WERI-Rb-1 (cell line): ENCODE results near the gene SPECC1L.

Experiments used
- DNase-seq: peaks from one replicate; pipeline ENCODE4 v3.0.0-alpha.2; 2020
- H3K27ac ChIP-seq: fragments of 250-450 bp; sonication (Bioruptor Pico); 2 replicates; pipeline ENCODE4 v1.5.1; 2020; ENCODE audit warnings: mild to moderate bottlenecking, moderate library complexity
- H3K27me3 ChIP-seq: fragments of 250-450 bp; sonication (Bioruptor Pico); 2 replicates; pipeline ENCODE4 v1.5.1; 2021; ENCODE audit warnings: mild to moderate bottlenecking, low read depth, moderate library complexity; ENCODE audit not compliant: insufficient read depth, severe bottlenecking
- H3K36me3 ChIP-seq: fragments of 250-450 bp; sonication (Bioruptor Pico); 2 replicates; pipeline ENCODE4 v1.5.1; 2020; ENCODE audit warnings: mild to moderate bottlenecking, moderate library complexity
- H3K4me3 ChIP-seq: 2 replicates; pipeline ENCODE4 v1.5.1; 2011; ENCODE audit warnings: low read depth, mild to moderate bottlenecking, control low read depth, low read length
- H3K9me3 ChIP-seq: fragments of 250-450 bp; sonication (Bioruptor Pico); 2 replicates; pipeline ENCODE4 v1.5.1; 2021; ENCODE audit warnings: mild to moderate bottlenecking, moderate library complexity; ENCODE audit not compliant: severe bottlenecking
- CTCF ChIP-seq: IDR thresholded peaks from 2 replicates; pipeline ENCODE4 v1.5.1; 2011; ENCODE audit warnings: low read depth, mild to moderate bottlenecking, control low read depth, inconsistent platforms, low read length

SPECC1L gene

GRCh38 chr22:24435861-24436371 lies 165.3 kb downstream of the SPECC1L start:
- Histone ChIP-seq H3K36me3 (no peaks in the 10 kb centered on the region), H3K27ac (no peak overlapping the region), H3K4me3 (no peak overlapping the region), H3K9me3 (no peaks in the 10 kb centered on the region), H3K27me3 (no peaks in the 10 kb centered on the region)
- DNase-seq: no peak
- no peak for TF ChIP-seq CTCF

DNA sequence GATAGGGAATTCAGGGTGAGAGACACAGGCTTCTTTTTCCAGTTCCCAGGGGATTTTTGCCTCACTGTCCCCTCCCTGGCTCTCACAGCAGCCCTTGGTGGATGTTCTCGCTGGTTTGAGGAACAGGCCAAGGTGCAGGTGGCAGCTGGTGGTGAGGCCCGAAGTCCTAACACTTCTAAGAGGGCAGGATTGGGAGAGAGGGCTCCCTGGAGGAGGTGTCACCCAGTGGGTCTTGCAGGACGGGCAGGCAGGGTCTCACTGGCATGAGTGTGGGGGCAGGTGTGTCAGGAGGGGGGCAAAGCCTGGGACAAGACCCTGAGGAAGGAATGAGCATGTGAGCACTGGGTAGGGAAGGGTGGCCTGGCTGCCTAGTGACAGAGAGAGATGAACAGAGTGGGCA lies 165.9 kb downstream of the SPECC1L start:
- no peaks in the 10 kb centered on the region for H3K36me3 ChIP-seq
- DNase-seq: no peak
- H3K4me3 ChIP-seq: no peak overlapping the region
- no peaks in the 10 kb centered on the region for H3K9me3 ChIP-seq
- no peak for TF ChIP-seq CTCF
- H3K27me3 ChIP-seq: no peaks in the 10 kb centered on the region
- no peak overlapping the region for H3K27ac ChIP-seq

DNA sequence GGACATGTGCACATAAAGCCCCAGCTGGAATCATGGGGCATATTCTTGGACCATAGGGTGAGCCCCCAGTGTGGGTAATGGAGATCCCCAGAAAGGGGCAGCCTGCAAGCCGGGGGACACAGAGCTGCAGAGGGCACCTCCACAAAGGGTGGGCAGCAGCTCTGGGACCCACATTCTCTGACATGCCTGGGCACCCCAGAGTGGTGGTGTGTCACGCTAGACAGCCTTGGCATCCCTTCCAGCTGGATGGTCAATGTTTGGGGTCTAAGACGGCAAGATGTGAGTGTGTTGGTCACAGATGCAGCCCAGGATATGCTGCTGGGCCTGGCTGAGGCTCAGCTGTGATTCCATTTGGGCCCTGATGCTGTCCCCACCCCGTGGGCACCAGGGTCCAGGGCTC lies 166.5 kb downstream of the SPECC1L start:
- TF ChIP-seq CTCF: no peak
- no peak overlapping the region for H3K4me3 ChIP-seq
- no peak for DNase-seq
- no peaks in the 10 kb centered on the region for H3K27me3 ChIP-seq
- H3K9me3 ChIP-seq: no peaks in the 10 kb centered on the region
- no peaks in the 10 kb centered on the region for H3K36me3 ChIP-seq
- no peak overlapping the region for H3K27ac ChIP-seq

DNA sequence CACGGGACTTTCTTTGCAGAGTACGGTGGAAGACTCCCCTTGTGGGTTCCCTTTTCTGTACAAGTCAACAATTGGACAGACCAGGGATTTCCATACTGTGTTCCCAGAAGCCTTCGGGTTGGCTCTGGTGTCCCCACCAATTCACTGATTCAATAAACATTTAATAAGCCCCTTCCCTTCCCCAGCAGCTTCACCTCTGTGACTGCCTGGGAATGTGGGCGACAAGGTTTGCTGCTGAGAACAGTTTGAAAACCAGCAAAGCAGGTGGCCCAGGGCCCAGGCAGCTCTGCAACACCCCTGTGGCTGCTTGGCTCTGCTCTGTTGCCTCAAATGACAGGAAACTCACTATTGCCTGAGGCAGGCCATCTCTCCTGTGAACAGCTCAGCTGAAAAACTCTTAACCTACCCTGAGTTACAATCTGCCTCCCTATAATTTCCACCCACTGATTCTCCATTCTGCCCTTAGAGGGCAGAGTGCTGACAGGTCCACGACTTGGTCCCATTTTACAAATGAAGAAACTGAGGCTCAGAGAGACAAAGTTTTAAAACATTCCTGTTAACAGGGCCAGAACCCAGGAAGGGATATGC lies 167.2 kb downstream of the SPECC1L start:
- no peaks in the 10 kb centered on the region for H3K9me3 ChIP-seq
- H3K4me3 ChIP-seq: no peak overlapping the region
- no peaks in the 10 kb centered on the region for H3K36me3 ChIP-seq
- DNase-seq: no peak
- no peak for TF ChIP-seq CTCF
- no peak overlapping the region for H3K27ac ChIP-seq
- H3K27me3 ChIP-seq: no peaks in the 10 kb centered on the region

DNA sequence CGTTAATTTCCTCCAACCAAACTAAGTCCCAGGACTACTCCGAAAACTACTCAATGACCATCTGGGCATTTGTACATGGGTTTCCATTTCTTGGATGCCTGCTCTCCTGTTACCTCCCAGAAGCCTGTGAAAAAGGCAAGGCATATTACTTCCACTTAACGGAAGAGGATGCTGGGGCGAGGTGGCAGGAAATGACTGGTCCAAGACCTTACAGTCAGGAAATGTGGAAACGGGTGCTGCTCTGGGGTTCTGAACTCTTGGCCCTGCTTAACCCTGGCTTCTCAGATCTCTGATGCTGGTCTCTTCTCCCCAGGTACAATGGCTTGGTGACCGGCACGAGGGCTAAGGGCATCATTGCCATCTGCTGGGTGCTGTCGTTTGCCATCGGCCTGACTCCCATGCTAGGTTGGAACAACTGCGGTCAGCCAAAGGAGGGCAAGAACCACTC lies 169.7 kb downstream of the SPECC1L start:
- no peak for TF ChIP-seq CTCF
- Histone ChIP-seq H3K27me3 (no peaks in the 10 kb centered on the region), H3K9me3 (no peaks in the 10 kb centered on the region), H3K27ac (no peak overlapping the region), H3K36me3 (no peaks in the 10 kb centered on the region), H3K4me3 (no peak overlapping the region)
- no peak for DNase-seq
